ENCODE results near the gene IGSF22. TPM values are rescaled to one million over a fixed set of nuclear protein-coding genes. Genes with fewer than 3 reads are reported as not detected.
A peak's percentile ranks its signal among the peaks of the same experiment; 100 is the strongest.

Gene IGSF22
- total RNA-seq (2022) (not detected in 2 replicates), Bru-seq, nascent RNA (percentile 4 among the genes with signal in this experiment), BruChase-seq, experiment 1, labeled RNA remaining after a 6-hour chase (not detected), BruChase-seq, experiment 2, labeled RNA remaining after a 2-hour chase (not detected)
- long read RNA-seq, result 0 reads

- CTCF ChIA-PET, result no interaction called here
- Mint-ChIP-seq H3K27me3 (ENCODE audit: unreplicated experiment) (no peaks in the 10 kb centered on the region), H3K36me3 (ENCODE audit: insufficient read depth, unreplicated experiment) (peaks cover 8% of the 10 kb centered on the region), H3K4me1 (ENCODE audit: low read depth, unreplicated experiment) (peaks cover 13% of the 10 kb centered on the region), H3K4me3 (ENCODE audit: low read depth, unreplicated experiment) (no peak within 1 kb of the TSS), H3K27ac (ENCODE audit: unreplicated experiment) (no peak within 1 kb of the TSS), H3K9me3 (ENCODE audit: low read depth, unreplicated experiment) (no peaks in the 10 kb centered on the region)
- BruUV-seq (replicated peaks), result no TSS peak
- no peak for DNase-seq
- intact Hi-C loops (cut with micrococcal nuclease; ENCODE audit: unreplicated experiment), result loop anchor here (10.0 kb wide), 1 partner anchor 91 kb away; the partner anchor contains the start of gene SPTY2D1
- TF ChIP-seq, protein P1, sequence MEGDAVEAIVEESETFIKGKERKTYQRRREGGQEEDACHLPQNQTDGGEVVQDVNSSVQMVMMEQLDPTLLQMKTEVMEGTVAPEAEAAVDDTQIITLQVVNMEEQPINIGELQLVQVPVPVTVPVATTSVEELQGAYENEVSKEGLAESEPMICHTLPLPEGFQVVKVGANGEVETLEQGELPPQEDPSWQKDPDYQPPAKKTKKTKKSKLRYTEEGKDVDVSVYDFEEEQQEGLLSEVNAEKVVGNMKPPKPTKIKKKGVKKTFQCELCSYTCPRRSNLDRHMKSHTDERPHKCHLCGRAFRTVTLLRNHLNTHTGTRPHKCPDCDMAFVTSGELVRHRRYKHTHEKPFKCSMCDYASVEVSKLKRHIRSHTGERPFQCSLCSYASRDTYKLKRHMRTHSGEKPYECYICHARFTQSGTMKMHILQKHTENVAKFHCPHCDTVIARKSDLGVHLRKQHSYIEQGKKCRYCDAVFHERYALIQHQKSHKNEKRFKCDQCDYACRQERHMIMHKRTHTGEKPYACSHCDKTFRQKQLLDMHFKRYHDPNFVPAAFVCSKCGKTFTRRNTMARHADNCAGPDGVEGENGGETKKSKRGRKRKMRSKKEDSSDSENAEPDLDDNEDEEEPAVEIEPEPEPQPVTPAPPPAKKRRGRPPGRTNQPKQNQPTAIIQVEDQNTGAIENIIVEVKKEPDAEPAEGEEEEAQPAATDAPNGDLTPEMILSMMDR (IDR thresholded peaks at IDR 0.05; ENCODE audit: unreplicated experiment), result no peak
Observed at GRCh38 chr11:18726040-18726439, at the start of gene IGSF22. Gene IGSF22, minus strand, starts transcription at chr11:18726188. Its CDS starts 1,952 bp downstream, at chr11:18724236.

GRCh38 chr11:18774801-18775200 is 48.8 kb upstream of the IGSF22 start:
- intact Hi-C loops (cut with micrococcal nuclease; ENCODE audit: unreplicated experiment), result loop anchor here (1.0 kb wide), 2 partner anchors 28 to 78 kb away; no protein-coding TSS in a partner anchor
- BruUV-seq (replicated peaks), result no TSS peak
- peaks cover 28% of the 10 kb centered on the region for H3K27me3 Mint-ChIP-seq (ENCODE audit: unreplicated experiment)
- CTCF ChIA-PET, result no interaction called here
- no peaks in the 10 kb centered on the region for H3K9me3 Mint-ChIP-seq (ENCODE audit: low read depth, unreplicated experiment)
- no peaks in the 10 kb centered on the region for H3K36me3 Mint-ChIP-seq (ENCODE audit: insufficient read depth, unreplicated experiment)
- H3K27ac Mint-ChIP-seq (ENCODE audit: unreplicated experiment), result no peak overlapping the region
- DNase-seq, result no peak
- H3K4me3 Mint-ChIP-seq (ENCODE audit: low read depth, unreplicated experiment), result no peak overlapping the region
- TF ChIP-seq, protein P1 (IDR thresholded peaks at IDR 0.05; ENCODE audit: unreplicated experiment), result no peak
- peaks cover 10% of the 10 kb centered on the region for H3K4me1 Mint-ChIP-seq (ENCODE audit: low read depth, unreplicated experiment)

- TF ChIP-seq, protein P1 (IDR thresholded peaks at IDR 0.05; ENCODE audit: unreplicated experiment), result no peak
- Mint-ChIP-seq H3K9me3 (ENCODE audit: low read depth, unreplicated experiment) (no peaks in the 10 kb centered on the region), H3K36me3 (ENCODE audit: insufficient read depth, unreplicated experiment) (no peaks in the 10 kb centered on the region), H3K4me3 (ENCODE audit: low read depth, unreplicated experiment) (no peak overlapping the region), H3K4me1 (ENCODE audit: low read depth, unreplicated experiment) (peaks cover 17% of the 10 kb centered on the region), H3K27me3 (ENCODE audit: unreplicated experiment) (peaks cover 28% of the 10 kb centered on the region), H3K27ac (ENCODE audit: unreplicated experiment) (no peak overlapping the region)
- intact Hi-C loops (cut with micrococcal nuclease; ENCODE audit: unreplicated experiment), result no loop called here
- CTCF ChIA-PET, result interaction anchor here (0.9 kb wide), 1 partner anchor 13 kb away, joined by 5 read pairs; no protein-coding TSS in a partner anchor
- no peak for DNase-seq
- BruUV-seq (replicated peaks), result no TSS peak
Observed at GRCh38 chr11:18773681-18774080, 47.7 kb upstream of the IGSF22 start.

DNA sequence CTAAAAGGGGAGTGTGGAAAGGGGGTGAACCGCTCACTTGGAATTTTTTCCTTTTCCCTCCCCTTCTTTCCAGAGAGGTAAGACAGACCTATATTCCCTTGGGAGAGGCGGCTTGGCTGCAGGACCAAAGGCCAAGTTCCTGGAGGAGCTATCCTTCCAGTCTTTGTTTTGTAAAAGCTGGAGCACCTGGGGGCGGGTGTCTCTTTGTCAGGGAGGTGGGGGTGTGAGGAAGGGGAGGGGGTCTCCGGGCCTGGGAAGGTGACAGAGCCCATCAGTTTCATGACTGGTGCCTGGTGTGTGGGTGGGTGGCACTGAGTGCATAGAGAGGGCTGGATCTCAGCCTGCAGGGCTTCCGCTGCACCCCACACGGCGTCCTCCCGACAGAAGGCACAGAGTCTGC is 47.1 kb upstream of the IGSF22 start:
- no peaks in the 10 kb centered on the region for H3K9me3 Mint-ChIP-seq (ENCODE audit: low read depth, unreplicated experiment)
- H3K4me3 Mint-ChIP-seq (ENCODE audit: low read depth, unreplicated experiment), result no peak overlapping the region
- no TSS peak for BruUV-seq (replicated peaks)
- CTCF ChIA-PET, result interaction anchor here (0.9 kb wide), 1 partner anchor 12 kb away, joined by 5 read pairs; no protein-coding TSS in a partner anchor
- DNase-seq, result no peak
- no peaks in the 10 kb centered on the region for H3K36me3 Mint-ChIP-seq (ENCODE audit: insufficient read depth, unreplicated experiment)
- peaks cover 17% of the 10 kb centered on the region for H3K4me1 Mint-ChIP-seq (ENCODE audit: low read depth, unreplicated experiment)
- no peak overlapping the region for H3K27ac Mint-ChIP-seq (ENCODE audit: unreplicated experiment)
- intact Hi-C loops (cut with micrococcal nuclease; ENCODE audit: unreplicated experiment), result no loop called here
- peaks cover 28% of the 10 kb centered on the region for H3K27me3 Mint-ChIP-seq (ENCODE audit: unreplicated experiment)
- TF ChIP-seq, protein P1 (IDR thresholded peaks at IDR 0.05; ENCODE audit: unreplicated experiment), result no peak
